ENCODE data around the gene SPAG16.

GRCh38 chr2:213491376-213491775 is 207.1 kb downstream of the SPAG16 start:
- no peak for TF ChIP-seq EZH2 (IDR thresholded peaks at IDR 0.05; ENCODE audit: insufficient read depth, poor library complexity, severe bottlenecking)
- TF ChIP-seq EZH2phosphoT487 (IDR thresholded peaks at IDR 0.05; ENCODE audit: insufficient read depth, low read depth), result no peak

Data from GM23248 (cell line).